ENCODE measurements around the gene CD6.

The CD6 gene

DNA sequence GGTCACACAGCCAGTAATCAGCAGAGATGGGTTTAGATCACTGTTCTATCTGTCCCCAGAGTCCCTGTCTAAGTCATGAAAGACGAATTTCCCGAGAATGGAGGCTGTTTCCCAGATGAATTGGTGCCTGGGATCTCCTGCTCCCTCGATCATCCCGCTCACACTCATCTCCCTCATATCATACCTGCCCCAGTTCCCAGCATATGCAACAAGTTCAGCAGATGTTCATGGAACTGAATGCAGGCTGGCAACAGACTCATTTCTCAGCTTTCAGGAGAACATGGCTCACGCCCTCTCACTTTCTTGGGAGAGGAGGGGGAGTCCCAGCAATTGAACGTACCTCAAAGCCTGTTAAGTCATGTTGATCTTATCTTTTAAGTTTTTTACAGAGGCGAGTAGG, 22.1 kb downstream of the CD6 start:
- ATAC-seq (ENCODE audit: insufficient read depth, low read depth) (no peak), DNase-seq (no peak)
- Histone ChIP-seq H3K27ac (ENCODE audit: low read length) (no peak overlapping the region), H3K79me2 (ENCODE audit: insufficient read depth, low read length) (no peaks in the 10 kb centered on the region), H3K9ac (ENCODE audit: low read depth, low read length) (no peak overlapping the region), H3K4me3 (ENCODE audit: low read depth in 1 of 2, low read length in 2 of 2) (no peak overlapping the region), H3K36me3 (ENCODE audit: insufficient read depth, low read length) (no peaks in the 10 kb centered on the region), H2AFZ (ENCODE audit: low read depth, low read length) (no peak overlapping the region), H3K9me3 (ENCODE audit: insufficient read depth, low read length, severe bottlenecking) (no peaks in the 10 kb centered on the region), H3K4me1 (ENCODE audit: insufficient read depth, low read length) (no peaks in the 10 kb centered on the region), H3K27me3 (ENCODE audit: insufficient read depth, low read length, poor library complexity) (no peaks in the 10 kb centered on the region), H4K20me1 (ENCODE audit: insufficient read depth, low read length) (no peaks in the 10 kb centered on the region), H3K4me2 (ENCODE audit: insufficient read depth, low read length) (no peak overlapping the region)
- TF ChIP-seq EZH2 (IDR thresholded peaks at IDR 0.05; ENCODE audit: borderline replicate concordance, low read depth, low read length, severe bottlenecking): no peak
- TF ChIP-seq, protein P1, sequence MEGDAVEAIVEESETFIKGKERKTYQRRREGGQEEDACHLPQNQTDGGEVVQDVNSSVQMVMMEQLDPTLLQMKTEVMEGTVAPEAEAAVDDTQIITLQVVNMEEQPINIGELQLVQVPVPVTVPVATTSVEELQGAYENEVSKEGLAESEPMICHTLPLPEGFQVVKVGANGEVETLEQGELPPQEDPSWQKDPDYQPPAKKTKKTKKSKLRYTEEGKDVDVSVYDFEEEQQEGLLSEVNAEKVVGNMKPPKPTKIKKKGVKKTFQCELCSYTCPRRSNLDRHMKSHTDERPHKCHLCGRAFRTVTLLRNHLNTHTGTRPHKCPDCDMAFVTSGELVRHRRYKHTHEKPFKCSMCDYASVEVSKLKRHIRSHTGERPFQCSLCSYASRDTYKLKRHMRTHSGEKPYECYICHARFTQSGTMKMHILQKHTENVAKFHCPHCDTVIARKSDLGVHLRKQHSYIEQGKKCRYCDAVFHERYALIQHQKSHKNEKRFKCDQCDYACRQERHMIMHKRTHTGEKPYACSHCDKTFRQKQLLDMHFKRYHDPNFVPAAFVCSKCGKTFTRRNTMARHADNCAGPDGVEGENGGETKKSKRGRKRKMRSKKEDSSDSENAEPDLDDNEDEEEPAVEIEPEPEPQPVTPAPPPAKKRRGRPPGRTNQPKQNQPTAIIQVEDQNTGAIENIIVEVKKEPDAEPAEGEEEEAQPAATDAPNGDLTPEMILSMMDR (IDR thresholded peaks at IDR 0.05; ENCODE audit: borderline replicate concordance, extremely low read depth, low read length, poor library complexity, severe bottlenecking): no peak

DNA sequence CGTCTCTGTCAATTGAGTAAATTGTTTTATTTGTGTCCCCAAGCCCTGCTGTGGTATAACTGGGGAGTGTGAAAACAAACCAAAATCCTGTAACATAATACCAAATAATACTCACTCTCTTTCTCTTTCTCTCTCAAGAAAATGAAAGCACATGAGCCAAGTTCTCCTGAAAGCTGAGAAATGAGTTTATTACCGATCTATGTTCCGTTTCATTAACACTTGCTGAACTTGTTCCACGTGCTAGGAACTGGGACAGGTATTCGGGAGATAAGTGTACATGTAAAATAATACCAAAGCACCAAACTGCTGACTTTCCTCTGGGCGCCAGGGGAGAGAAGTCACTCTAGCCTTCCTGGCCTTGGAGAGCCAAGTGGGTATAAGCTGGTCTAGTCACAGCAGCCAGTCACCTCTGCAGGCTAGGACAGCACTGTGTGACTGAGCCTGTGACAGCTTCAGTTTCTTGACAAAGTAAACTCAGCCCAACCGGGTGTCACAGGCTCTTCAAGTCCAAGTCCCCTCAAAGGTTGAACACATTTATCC, 23.1 kb downstream of the CD6 start:
- Histone ChIP-seq H3K9me3 (ENCODE audit: insufficient read depth, low read length, severe bottlenecking) (no peaks in the 10 kb centered on the region), H3K4me2 (ENCODE audit: insufficient read depth, low read length) (no peak overlapping the region), H3K27ac (ENCODE audit: low read length) (no peak overlapping the region), H2AFZ (ENCODE audit: low read depth, low read length) (no peak overlapping the region), H3K9ac (ENCODE audit: low read depth, low read length) (no peak overlapping the region), H3K4me1 (ENCODE audit: insufficient read depth, low read length) (no peaks in the 10 kb centered on the region), H3K79me2 (ENCODE audit: insufficient read depth, low read length) (no peaks in the 10 kb centered on the region), H3K36me3 (ENCODE audit: insufficient read depth, low read length) (no peaks in the 10 kb centered on the region), H3K4me3 (ENCODE audit: low read depth in 1 of 2, low read length in 2 of 2) (no peak overlapping the region), H4K20me1 (ENCODE audit: insufficient read depth, low read length) (no peaks in the 10 kb centered on the region), H3K27me3 (ENCODE audit: insufficient read depth, low read length, poor library complexity) (no peaks in the 10 kb centered on the region)
- no peak for TF ChIP-seq EZH2 (IDR thresholded peaks at IDR 0.05; ENCODE audit: borderline replicate concordance, low read depth, low read length, severe bottlenecking)
- TF ChIP-seq, protein P1 (IDR thresholded peaks at IDR 0.05; ENCODE audit: borderline replicate concordance, extremely low read depth, low read length, poor library complexity, severe bottlenecking): no peak
- DNase-seq: no peak
- no peak for ATAC-seq (ENCODE audit: insufficient read depth, low read depth)

DNA sequence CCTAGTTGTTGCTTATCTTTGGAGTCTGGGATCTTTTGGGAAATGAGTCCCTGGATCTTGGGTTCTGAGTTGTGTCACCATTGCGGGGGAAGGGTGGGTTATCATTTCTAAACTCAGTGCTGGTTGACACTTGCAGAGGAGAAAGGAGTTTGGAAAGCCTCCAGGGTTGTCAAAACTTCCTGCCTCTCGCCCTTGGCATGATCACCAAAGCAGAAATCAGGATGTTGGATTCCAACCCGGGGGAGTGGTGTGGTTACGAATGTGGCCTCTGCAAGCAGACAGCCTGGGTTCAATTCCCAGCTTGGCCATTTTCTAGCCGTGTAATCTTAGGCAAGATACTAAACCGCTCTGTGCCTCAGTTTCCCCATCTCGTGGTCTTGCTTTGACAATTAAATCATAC, 24.3 kb downstream of the CD6 start:
- no peaks in the 10 kb centered on the region for H3K79me2 ChIP-seq (ENCODE audit: insufficient read depth, low read length)
- no peak for DNase-seq
- H3K4me1 ChIP-seq (ENCODE audit: insufficient read depth, low read length): no peaks in the 10 kb centered on the region
- no peak overlapping the region for H2AFZ ChIP-seq (ENCODE audit: low read depth, low read length)
- H3K27me3 ChIP-seq (ENCODE audit: insufficient read depth, low read length, poor library complexity): peaks cover 4% of the 10 kb centered on the region
- H3K9me3 ChIP-seq (ENCODE audit: insufficient read depth, low read length, severe bottlenecking): no peaks in the 10 kb centered on the region
- H3K36me3 ChIP-seq (ENCODE audit: insufficient read depth, low read length): no peaks in the 10 kb centered on the region
- no peak overlapping the region for H3K4me2 ChIP-seq (ENCODE audit: insufficient read depth, low read length)
- no peak overlapping the region for H3K27ac ChIP-seq (ENCODE audit: low read length)
- no peak for ATAC-seq (ENCODE audit: insufficient read depth, low read depth)
- TF ChIP-seq, protein P1 (IDR thresholded peaks at IDR 0.05; ENCODE audit: borderline replicate concordance, extremely low read depth, low read length, poor library complexity, severe bottlenecking): no peak
- TF ChIP-seq EZH2 (IDR thresholded peaks at IDR 0.05; ENCODE audit: borderline replicate concordance, low read depth, low read length, severe bottlenecking): no peak
- H3K4me3 ChIP-seq (ENCODE audit: low read depth in 1 of 2, low read length in 2 of 2): no peak overlapping the region
- no peak overlapping the region for H3K9ac ChIP-seq (ENCODE audit: low read depth, low read length)
- H4K20me1 ChIP-seq (ENCODE audit: insufficient read depth, low read length): no peaks in the 10 kb centered on the region

Data from DND-41 (cell line).